GM12891 (cell line): ENCODE results near the gene SLC4A1AP.

ENCODE experiments used
- DNase-seq: peaks from one replicate; pipeline ENCODE4 v3.0.0; 2011; ENCODE audit warnings: low spot score; ENCODE audit not compliant: insufficient read length
- FAIRE-seq: peaks from 2 replicates; lab custom pipeline; 2011; peaks lifted over from hg19 to GRCh38; lab: Jason Lieb, UNC
- PAX5 ChIP-seq: IDR thresholded peaks from 2 replicates; pipeline ENCODE4 v1.6.1; 2011; ENCODE audit warnings: low read length, moderate library complexity, mild to moderate bottlenecking; ENCODE audit not compliant: insufficient read depth, severe bottlenecking
- POLR2A ChIP-seq: IDR thresholded peaks from 2 replicates; pipeline ENCODE4 v1.6.1; 2011; ENCODE audit warnings: low read depth, low read length, control low read depth
- POLR2AphosphoS5 ChIP-seq: IDR thresholded peaks from 2 replicates; pipeline ENCODE4 v1.6.1; 2011; ENCODE audit warnings: low read depth, low read length, control low read depth
- POU2F2 ChIP-seq: IDR thresholded peaks from 2 replicates; pipeline ENCODE4 v1.6.1; 2011; ENCODE audit warnings: low read depth, mild to moderate bottlenecking, control low read depth, low read length, moderate library complexity
- SPI1 ChIP-seq: IDR thresholded peaks from 2 replicates; pipeline ENCODE4 v1.6.1; 2011; ENCODE audit warnings: low read depth, low read length, control low read depth
- TAF1 ChIP-seq: IDR thresholded peaks from 2 replicates; pipeline ENCODE4 v1.6.1; 2011; ENCODE audit warnings: low read depth, low read length, control low read depth

SLC4A1AP gene

DNA sequence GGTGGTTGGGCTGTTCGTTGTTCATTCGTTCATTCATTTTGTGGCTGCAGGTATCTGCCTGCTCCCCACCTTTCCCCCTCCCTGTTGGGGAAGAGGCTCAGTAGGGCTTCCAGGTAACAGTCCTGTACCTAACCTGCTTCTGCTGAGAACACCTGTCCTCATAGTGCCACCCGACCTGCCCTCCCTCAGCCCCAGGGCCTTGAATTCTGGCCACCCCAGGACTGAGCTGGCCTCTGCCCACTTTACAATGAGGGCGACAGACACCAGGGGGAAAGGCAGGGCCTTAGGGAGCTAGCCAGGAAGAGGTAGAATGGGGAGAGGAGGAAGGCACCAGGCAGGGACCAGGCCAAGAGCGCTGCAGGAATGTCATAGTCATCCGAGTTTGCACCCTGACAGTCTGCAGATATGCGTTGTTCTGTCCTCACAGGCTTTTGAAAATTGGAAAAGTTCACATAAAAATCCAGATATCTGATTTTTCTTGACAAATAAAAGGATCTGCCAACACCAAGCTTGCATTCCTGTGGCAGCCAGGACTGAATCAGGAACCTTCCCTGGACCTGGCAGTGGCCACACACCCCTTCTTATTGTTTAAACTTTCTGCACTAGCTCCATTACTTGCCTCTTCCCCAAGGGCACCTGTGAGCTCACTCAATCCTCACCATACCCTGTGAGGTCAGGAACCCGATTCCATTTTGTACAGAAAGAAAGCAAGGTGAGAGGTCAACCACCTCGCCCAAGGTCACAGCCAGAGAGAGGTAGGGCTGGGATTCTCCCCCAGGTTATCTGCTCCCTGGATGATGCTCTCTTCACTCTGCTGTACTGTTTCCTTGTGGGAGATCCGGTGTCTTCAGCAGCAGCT, 72.6 kb downstream of the SLC4A1AP start:
- FAIRE-seq (no peak), DNase-seq (no peak)
- no peak for TF ChIP-seq PAX5
- no peak for TF ChIP-seq POLR2AphosphoS5
- TF ChIP-seq SPI1, result no peak
- TF ChIP-seq TAF1, result no peak
- TF ChIP-seq POU2F2, result no peak
- no peak for TF ChIP-seq POLR2A

DNA sequence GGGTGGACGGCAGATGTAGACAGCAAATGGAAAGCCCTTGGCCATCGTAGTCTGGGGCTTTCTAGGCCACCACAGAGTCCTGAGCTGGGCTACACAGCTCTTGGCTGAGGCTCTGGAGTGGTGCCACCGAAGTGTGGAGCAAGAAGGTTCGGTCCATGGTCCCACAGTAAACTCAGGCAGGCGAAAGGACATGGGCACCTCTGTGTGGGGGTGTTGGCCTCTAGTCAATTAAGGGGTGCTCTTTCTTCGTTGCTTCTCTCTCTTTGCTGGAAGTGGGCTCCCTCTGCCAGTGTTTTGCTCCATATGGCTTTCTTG, 73.2 kb downstream of the SLC4A1AP start:
- FAIRE-seq (no peak), DNase-seq (no peak)
- TF ChIP-seq PAX5, result no peak
- no peak for TF ChIP-seq TAF1
- no peak for TF ChIP-seq POLR2AphosphoS5
- TF ChIP-seq POLR2A, result no peak
- no peak for TF ChIP-seq POU2F2
- no peak for TF ChIP-seq SPI1

DNA sequence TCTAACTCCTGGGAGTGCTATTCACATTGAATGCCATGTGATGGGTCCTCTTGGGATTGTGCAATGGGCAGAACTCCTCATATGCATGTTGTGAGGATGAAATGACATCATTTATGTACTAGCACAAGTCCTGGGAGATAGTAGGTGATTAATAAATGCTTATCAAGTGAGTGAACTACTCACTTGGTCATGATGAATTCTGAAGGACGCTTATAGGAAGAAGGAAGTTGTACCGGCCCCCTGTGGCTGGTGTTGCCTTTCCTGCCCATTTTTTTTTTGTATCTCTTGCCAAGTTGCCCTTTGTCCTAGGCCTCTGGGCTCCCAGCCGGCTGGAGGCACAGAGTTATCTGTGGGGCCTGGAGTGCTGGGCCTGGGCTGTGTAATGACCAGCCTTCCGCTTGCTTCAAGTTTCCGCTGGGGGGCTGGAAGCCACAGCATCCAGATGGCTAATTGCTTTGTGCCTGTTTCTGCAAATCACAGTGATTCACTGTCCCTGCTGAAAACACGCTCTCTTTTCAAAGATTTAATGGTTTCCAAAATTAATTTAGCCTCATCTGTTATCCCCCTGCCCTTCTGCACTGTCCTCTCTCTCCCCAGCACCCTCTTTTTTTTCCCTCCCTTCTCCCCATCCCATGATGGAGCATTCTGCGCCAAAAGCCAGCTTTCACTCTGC, 74.1 kb downstream of the SLC4A1AP start:
- no peak for FAIRE-seq
- no peak for DNase-seq

DNA sequence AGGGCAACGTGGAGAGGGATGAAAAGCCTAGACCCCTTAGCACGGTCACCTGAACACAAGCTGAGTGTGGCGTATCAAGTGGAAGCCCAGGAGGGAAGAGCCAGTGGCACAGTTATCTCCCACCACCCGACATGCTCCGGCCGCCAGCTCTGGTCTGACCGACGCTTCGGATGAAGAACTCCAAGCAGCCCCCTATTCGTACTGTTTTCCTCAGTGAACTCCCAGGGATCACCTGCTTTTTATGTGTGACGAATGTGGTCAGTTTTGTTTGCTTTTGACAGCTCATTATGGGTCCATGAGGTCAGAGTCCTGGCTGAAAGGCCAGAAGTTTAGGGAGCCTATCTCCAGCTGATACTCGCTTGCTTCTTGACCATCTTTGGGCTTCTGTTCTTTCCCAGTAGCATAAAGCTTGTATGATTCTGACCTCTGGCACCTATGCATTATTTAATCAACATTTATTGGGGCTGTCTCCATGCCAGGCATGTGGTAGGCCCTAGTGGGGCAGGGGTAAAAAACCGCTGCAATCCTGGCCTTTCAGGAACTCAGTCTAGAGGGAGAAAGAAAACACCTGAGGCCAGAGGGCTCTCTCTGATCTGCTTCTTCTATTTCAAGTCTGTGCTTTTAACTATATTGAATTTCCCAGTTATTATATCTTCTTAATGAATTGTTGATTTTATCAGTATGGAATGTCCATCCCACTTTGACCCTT, 74.8 kb downstream of the SLC4A1AP start:
- DNase-seq (no peak), FAIRE-seq (no peak)
- TF ChIP-seq PAX5 (no peak), POU2F2 (no peak), POLR2A (no peak), TAF1 (no peak), POLR2AphosphoS5 (no peak)

More for the DNA sequence above, 74.1 kb downstream of the SLC4A1AP start:
- TF ChIP-seq PAX5, result no peak
- no peak for TF ChIP-seq POLR2AphosphoS5
- TF ChIP-seq POLR2A, result no peak
- no peak for TF ChIP-seq SPI1

DNA sequence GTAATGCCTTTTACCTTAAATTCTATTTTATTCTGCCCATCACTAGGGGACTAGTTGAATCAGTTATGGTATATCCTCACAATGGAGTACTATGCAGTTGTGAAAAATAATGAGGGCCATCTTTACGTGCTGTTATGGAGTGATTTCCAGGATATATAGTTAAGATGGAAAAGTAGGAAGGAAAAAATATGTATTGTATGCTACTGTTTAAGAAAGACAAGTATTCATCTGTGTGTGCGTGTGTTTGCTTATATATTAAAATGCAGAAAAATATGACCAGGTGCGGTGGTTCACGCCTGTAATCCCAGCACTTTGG, 75.3 kb downstream of the SLC4A1AP start:
- TF ChIP-seq TAF1, result no peak
- no peak for TF ChIP-seq POLR2A
- no peak for TF ChIP-seq POU2F2
- TF ChIP-seq POLR2AphosphoS5, result no peak
- TF ChIP-seq PAX5, result no peak
- TF ChIP-seq SPI1, result no peak
- DNase-seq (no peak), FAIRE-seq (no peak)

DNA sequence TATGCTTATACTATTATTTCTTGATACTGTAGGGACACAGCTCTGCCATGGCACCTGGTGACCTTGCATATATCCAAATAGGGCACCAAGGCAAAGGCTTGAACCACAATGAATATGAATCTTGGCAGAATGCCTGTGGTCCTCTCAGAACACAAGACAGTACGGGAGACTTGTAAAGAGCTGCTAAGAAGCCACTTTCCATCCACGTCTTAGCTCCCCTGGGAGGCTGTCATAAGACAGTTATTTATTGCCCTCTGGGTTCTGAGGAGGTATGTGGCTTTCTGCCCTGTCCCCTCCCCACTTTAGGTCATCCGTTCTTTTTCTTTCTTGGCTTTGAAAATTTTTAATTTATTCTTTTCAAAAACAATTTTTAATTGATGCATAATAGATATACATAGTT, 78.0 kb downstream of the SLC4A1AP start:
- no peak for DNase-seq
- FAIRE-seq, result no peak
- no peak for TF ChIP-seq POU2F2
- no peak for TF ChIP-seq SPI1
- no peak for TF ChIP-seq PAX5
- no peak for TF ChIP-seq POLR2A
- no peak for TF ChIP-seq POLR2AphosphoS5
- no peak for TF ChIP-seq TAF1

DNA sequence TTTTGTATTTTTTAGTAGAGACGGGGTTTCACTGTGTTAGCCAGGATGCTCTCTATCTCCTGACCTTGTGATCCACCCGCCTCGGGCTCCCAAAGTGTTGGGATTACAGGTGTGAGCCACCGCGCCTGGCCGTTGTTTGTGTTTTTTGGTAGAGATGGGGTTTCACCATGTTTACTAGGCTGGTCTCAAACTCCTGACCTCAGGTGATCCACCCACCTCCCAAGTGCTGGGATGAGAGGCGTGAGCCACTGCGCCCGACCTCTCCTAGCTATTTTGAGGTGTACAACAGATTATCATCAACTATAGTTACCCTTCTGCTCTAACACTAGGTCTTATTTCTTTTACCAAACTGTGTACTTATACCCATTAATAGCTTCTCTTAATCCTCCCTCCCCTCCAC, 78.9 kb downstream of the SLC4A1AP start:
- TF ChIP-seq POLR2AphosphoS5 (no peak), POLR2A (no peak), TAF1 (no peak), POU2F2 (no peak), SPI1 (no peak), PAX5 (no peak)
- DNase-seq (no peak), FAIRE-seq (no peak)
